Neural cell (in vitro differentiated cells): Measurements from ENCODE around the gene SMARCC1. TPM values are rescaled to one million over a fixed set of nuclear protein-coding genes. Genes with fewer than 3 reads are reported as not detected.

Source experiments
- H2AFZ ChIP-seq: fragments of 200-600, 300-800 bp; sonication (generic), shearing (Covaris generic); 2 replicates; pipeline ENCODE4 v1.6.0; 2014; ENCODE audit warnings: low read depth, mild to moderate bottlenecking, antibody characterized with exemption, low read length, moderate library complexity
- H3F3A ChIP-seq: fragments of 200-600 bp; shearing (Covaris generic); 2 replicates; pipeline ENCODE4 v1.6.1; 2016; ENCODE audit warnings: mild to moderate bottlenecking, moderate library complexity, mixed read lengths, antibody characterized with exemption, low read length; ENCODE audit not compliant: insufficient read depth, poor library complexity, severe bottlenecking
- H3K27ac ChIP-seq: fragments of 200-600, 300-800 bp; sonication (generic), shearing (Covaris generic); 2 replicates; pipeline ENCODE4 v1.5.1; 2014; ENCODE audit warnings: mild to moderate bottlenecking, low read length, moderate library complexity
- H3K27me3 ChIP-seq: fragments of 300-800, 200-600 bp; sonication (generic), shearing (Covaris generic); 2 replicates; pipeline ENCODE4 v1.6.0; 2014; ENCODE audit warnings: mild to moderate bottlenecking, low read depth, low read length, moderate library complexity; ENCODE audit not compliant: insufficient read depth
- H3K36me3 ChIP-seq: fragments of 300-800, 200-600 bp; sonication (generic), shearing (Covaris generic); 2 replicates; pipeline ENCODE4 v1.5.1; 2014; ENCODE audit warnings: mild to moderate bottlenecking, antibody characterized with exemption, low read length, moderate library complexity; ENCODE audit not compliant: insufficient read depth
- H3K4me2 ChIP-seq: fragments of 300-800, 200-600 bp; sonication (generic), shearing (Covaris generic); 2 replicates; pipeline ENCODE4 v1.6.0; 2014; ENCODE audit warnings: mild to moderate bottlenecking, low read length
- H3K4me3 ChIP-seq: fragments of 300-800, 200-600 bp; sonication (generic), shearing (Covaris generic); 2 replicates; pipeline ENCODE4 v1.5.1; 2014; ENCODE audit warnings: mild to moderate bottlenecking, low read length, moderate library complexity
- H3K79me2 ChIP-seq: fragments of 200-600 bp; shearing (Covaris generic); replicated peaks from 2 replicates; pipeline ENCODE4 v1.6.0; 2014; ENCODE audit warnings: mild to moderate bottlenecking, low read length, moderate library complexity; ENCODE audit not compliant: insufficient read depth
- H3K9ac ChIP-seq: fragments of 300-800, 200-600 bp; sonication (generic), shearing (Covaris generic); 2 replicates; pipeline ENCODE4 v1.6.1; 2016; ENCODE audit warnings: mild to moderate bottlenecking, low read length, mixed read lengths
- H3K9me2 ChIP-seq: fragments of 200-600 bp; shearing (Covaris generic); 2 replicates; pipeline ENCODE4 v1.6.1; 2016; ENCODE audit warnings: mild to moderate bottlenecking, low read length, mixed read lengths; ENCODE audit not compliant: insufficient read depth
- H3K9me3 ChIP-seq: fragments of 200-600, 300-800 bp; sonication (generic), shearing (Covaris generic); 2 replicates; pipeline ENCODE4 v1.6.1; 2016; ENCODE audit warnings: mild to moderate bottlenecking, mixed run types, low read length, moderate library complexity, mixed read lengths
- H4K20me1 ChIP-seq: fragments of 200-600 bp; shearing (Covaris generic); 2 replicates; pipeline ENCODE4 v1.6.1; 2016; ENCODE audit warnings: mild to moderate bottlenecking, mixed run types; ENCODE audit not compliant: insufficient read depth
- CTCF ChIP-seq: fragments of 450-650 bp; IDR thresholded peaks from 2 replicates; pipeline ENCODE4 v1.5.1; 2014; ENCODE audit warnings: antibody characterized with exemption, mild to moderate bottlenecking, moderate library complexity; ENCODE audit not compliant: poor library complexity, severe bottlenecking
- EP300 ChIP-seq: fragments of 450-650 bp; conservative IDR thresholded peaks from 2 replicates; pipeline ENCODE4 v1.6.1; 2014; ENCODE audit warnings: antibody characterized with exemption, mild to moderate bottlenecking, moderate library complexity; ENCODE audit not compliant: poor library complexity, severe bottlenecking
- EZH2 ChIP-seq: fragments of 200-600, 300-800 bp; shearing (Covaris generic), sonication (generic); IDR thresholded peaks from 2 replicates; pipeline ENCODE4 v1.6.1; 2014; ENCODE audit warnings: antibody characterized with exemption, low read length, borderline replicate concordance, mild to moderate bottlenecking; ENCODE audit not compliant: insufficient read depth, poor library complexity, severe bottlenecking
- MXI1 ChIP-seq: fragments of 450-650 bp; conservative IDR thresholded peaks from 2 replicates; pipeline ENCODE4 v1.6.1; 2014; ENCODE audit warnings: antibody characterized with exemption, mild to moderate bottlenecking; ENCODE audit not compliant: poor library complexity, severe bottlenecking
- POLR2AphosphoS5 ChIP-seq: IDR thresholded peaks from 2 replicates; pipeline ENCODE4 v1.6.1; 2012
- RAD21 ChIP-seq: fragments of 450-650 bp; conservative IDR thresholded peaks from 2 replicates; pipeline ENCODE4 v1.6.1; 2014; ENCODE audit warnings: antibody characterized with exemption, mild to moderate bottlenecking, moderate library complexity
- REST ChIP-seq: IDR thresholded peaks from 2 replicates; pipeline ENCODE4 v1.6.1; 2012; ENCODE audit warnings: borderline replicate concordance
- SMC3 ChIP-seq: fragments of 450-650 bp; conservative IDR thresholded peaks from 2 replicates; pipeline ENCODE4 v1.6.1; 2014; ENCODE audit warnings: antibody characterized with exemption, mild to moderate bottlenecking, moderate library complexity; ENCODE audit not compliant: poor library complexity
- TAF1 ChIP-seq: IDR thresholded peaks from 2 replicates; pipeline ENCODE4 v1.6.1; 2012; ENCODE audit warnings: low read depth
- polyA plus RNA-seq: library from polyadenylated mRNA; depleted of rRNA; stranded (reverse); fragments of >200 nt; gene quantifications from 2 replicates; pipeline ENCODE4 v1.2.3, GENCODE V29; 2014

The SMARCC1 gene
- polyA plus RNA-seq, 1 donor from 2014 or later: 29.4 TPM

GRCh38 chr3:47568901-47569300, 212.8 kb downstream of the SMARCC1 start:
- Histone ChIP-seq H3K79me2 (no peaks in the 10 kb centered on the region), H3K27me3 (no peaks in the 10 kb centered on the region), H4K20me1 (no peaks in the 10 kb centered on the region), H3K9ac (no peak overlapping the region), H3K9me2 (no peaks in the 10 kb centered on the region), H3K36me3 (peaks cover 4% of the 10 kb centered on the region), H2AFZ (no peak overlapping the region), H3K4me2 (no peak overlapping the region), H3F3A (no peaks in the 10 kb centered on the region), H3K27ac (no peak overlapping the region), H3K4me3 (no peak overlapping the region), H3K9me3 (no peaks in the 10 kb centered on the region)
- TF ChIP-seq RAD21 (no peak), POLR2AphosphoS5 (no peak)

- Histone ChIP-seq H3K4me3 (no peak overlapping the region), H4K20me1 (no peaks in the 10 kb centered on the region), H3K9me2 (no peaks in the 10 kb centered on the region), H3K79me2 (no peaks in the 10 kb centered on the region), H2AFZ (no peak overlapping the region), H3K4me2 (no peak overlapping the region), H3K27me3 (no peaks in the 10 kb centered on the region), H3K9ac (no peak overlapping the region), H3F3A (no peaks in the 10 kb centered on the region), H3K27ac (no peak overlapping the region), H3K9me3 (no peaks in the 10 kb centered on the region), H3K36me3 (peaks cover 8% of the 10 kb centered on the region)
- TF ChIP-seq TAF1: no peak
- TF ChIP-seq REST: no peak
- no peak for TF ChIP-seq MXI1
Observed at GRCh38 chr3:47567149-47567548, 214.5 kb downstream of the SMARCC1 start.

GRCh38 chr3:47566667-47567066, 215.0 kb downstream of the SMARCC1 start:
- no peak for TF ChIP-seq CTCF
- no peak for TF ChIP-seq REST
- TF ChIP-seq POLR2AphosphoS5: no peak
- TF ChIP-seq TAF1: no peak
- no peak for TF ChIP-seq MXI1
- no peak for TF ChIP-seq SMC3
- TF ChIP-seq EZH2: no peak
- no peak for TF ChIP-seq EP300
- no peak for TF ChIP-seq RAD21
- Histone ChIP-seq H3K9me3 (no peaks in the 10 kb centered on the region), H3K79me2 (no peaks in the 10 kb centered on the region), H3K36me3 (peaks cover 8% of the 10 kb centered on the region), H2AFZ (no peak overlapping the region), H4K20me1 (no peaks in the 10 kb centered on the region), H3K4me2 (no peak overlapping the region), H3K27me3 (no peaks in the 10 kb centered on the region), H3K27ac (no peak overlapping the region), H3K4me3 (no peak overlapping the region), H3K9me2 (no peaks in the 10 kb centered on the region), H3K9ac (no peak overlapping the region), H3F3A (no peaks in the 10 kb centered on the region)
